ENCODE data around the gene MALRD1. TPM values are rescaled to one million over a fixed set of nuclear protein-coding genes. Genes with fewer than 3 reads are reported as not detected.

Gene MALRD1
- total RNA-seq, 4 donors from 2014 or later: 0.94 to 4.5 (median 2.3) TPM; not detected in 1

GRCh38 chr10:19041171-19041570, 7.4 kb upstream of the MALRD1 start:
- no peak overlapping the region for H3K27ac ChIP-seq
- intact Hi-C loops (cut with DNase I): no loop called here
- no peaks in the 10 kb centered on the region for H3K4me1 ChIP-seq
- H3K27me3 ChIP-seq: no peaks in the 10 kb centered on the region
- no peak for DNase-seq
- no peaks in the 10 kb centered on the region for H3K36me3 ChIP-seq
- WGBS, 2 donors: 58 to 73% methylated on average over 3 of the region's 3 CpGs
- no peak for TF ChIP-seq POLR2A (IDR thresholded peaks at IDR 0.05)
- TF ChIP-seq, protein P1, sequence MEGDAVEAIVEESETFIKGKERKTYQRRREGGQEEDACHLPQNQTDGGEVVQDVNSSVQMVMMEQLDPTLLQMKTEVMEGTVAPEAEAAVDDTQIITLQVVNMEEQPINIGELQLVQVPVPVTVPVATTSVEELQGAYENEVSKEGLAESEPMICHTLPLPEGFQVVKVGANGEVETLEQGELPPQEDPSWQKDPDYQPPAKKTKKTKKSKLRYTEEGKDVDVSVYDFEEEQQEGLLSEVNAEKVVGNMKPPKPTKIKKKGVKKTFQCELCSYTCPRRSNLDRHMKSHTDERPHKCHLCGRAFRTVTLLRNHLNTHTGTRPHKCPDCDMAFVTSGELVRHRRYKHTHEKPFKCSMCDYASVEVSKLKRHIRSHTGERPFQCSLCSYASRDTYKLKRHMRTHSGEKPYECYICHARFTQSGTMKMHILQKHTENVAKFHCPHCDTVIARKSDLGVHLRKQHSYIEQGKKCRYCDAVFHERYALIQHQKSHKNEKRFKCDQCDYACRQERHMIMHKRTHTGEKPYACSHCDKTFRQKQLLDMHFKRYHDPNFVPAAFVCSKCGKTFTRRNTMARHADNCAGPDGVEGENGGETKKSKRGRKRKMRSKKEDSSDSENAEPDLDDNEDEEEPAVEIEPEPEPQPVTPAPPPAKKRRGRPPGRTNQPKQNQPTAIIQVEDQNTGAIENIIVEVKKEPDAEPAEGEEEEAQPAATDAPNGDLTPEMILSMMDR (IDR thresholded peaks at IDR 0.05): no peak
- H3K9me3 ChIP-seq: no peaks in the 10 kb centered on the region
- H3K4me3 ChIP-seq (replicated peaks in 1 of 3): no peak overlapping the region

DNA sequence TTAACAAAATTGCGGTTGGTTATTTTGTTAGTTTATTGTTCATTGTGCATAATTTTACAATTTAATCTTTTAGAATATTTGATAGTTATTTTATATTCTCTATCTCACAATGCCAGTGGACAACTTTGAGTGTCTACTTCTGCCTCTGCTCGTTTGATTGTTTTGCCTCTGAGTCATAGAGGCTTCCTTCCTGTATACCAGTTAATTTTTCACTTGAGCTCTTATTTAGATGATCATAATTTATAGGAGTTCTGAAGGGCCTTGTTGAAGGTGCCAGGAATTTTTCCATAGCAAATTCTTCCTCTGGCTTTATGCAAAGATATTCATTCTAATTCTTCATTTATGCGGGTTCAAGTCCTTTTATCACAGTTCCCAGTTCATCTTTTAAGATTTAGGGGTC, 5.2 kb upstream of the MALRD1 start:
- H3K27me3 ChIP-seq: no peaks in the 10 kb centered on the region
- no peaks in the 10 kb centered on the region for H3K9me3 ChIP-seq
- no peak overlapping the region for H3K27ac ChIP-seq
- no peak for DNase-seq
- no peaks in the 10 kb centered on the region for H3K36me3 ChIP-seq
- H3K4me3 ChIP-seq (replicated peaks in 1 of 3): no peak overlapping the region
- WGBS, 2 donors: 67 to 69% methylated on average over 3 of the region's 3 CpGs
- intact Hi-C loops (cut with DNase I): no loop called here
- H3K4me1 ChIP-seq: no peaks in the 10 kb centered on the region
- TF ChIP-seq POLR2A (IDR thresholded peaks at IDR 0.05): no peak
- TF ChIP-seq, protein P1 (IDR thresholded peaks at IDR 0.05): no peak

GRCh38 chr10:19046679-19047078, 1.9 kb upstream of the MALRD1 start:
- no peak for DNase-seq
- Histone ChIP-seq H3K36me3 (no peaks in the 10 kb centered on the region), H3K9me3 (no peaks in the 10 kb centered on the region), H3K27me3 (no peaks in the 10 kb centered on the region), H3K4me3 (replicated peaks in 1 of 3) (no peak overlapping the region), H3K27ac (no peak overlapping the region), H3K4me1 (no peaks in the 10 kb centered on the region)
- intact Hi-C loops (cut with DNase I): no loop called here
- TF ChIP-seq, protein P1 (IDR thresholded peaks at IDR 0.05): no peak
- TF ChIP-seq POLR2A (IDR thresholded peaks at IDR 0.05): no peak
- 64 to 73% methylated on average over 1 of the region's 1 CpG for WGBS, 2 donors

DNA sequence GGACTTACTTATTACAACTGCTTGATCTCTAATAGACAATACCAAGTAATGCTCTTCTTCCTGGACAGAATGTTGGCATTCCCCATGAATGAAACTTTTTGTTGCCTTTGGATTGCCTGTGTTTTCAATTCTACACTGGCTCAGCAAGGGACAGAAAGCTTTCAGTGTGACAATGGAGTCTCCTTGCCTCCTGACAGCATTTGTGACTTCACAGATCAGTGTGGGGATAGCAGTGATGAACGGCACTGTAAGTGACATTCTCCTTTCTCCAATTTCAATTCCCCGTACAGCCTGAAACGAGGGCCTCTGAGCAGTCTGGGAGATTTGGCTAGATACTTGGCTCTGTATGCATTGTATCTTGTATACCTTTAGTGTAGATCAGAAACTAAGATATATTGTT, 290 bp downstream of the MALRD1 start:
- Histone ChIP-seq H3K27ac (no peak overlapping the region), H3K36me3 (no peaks in the 10 kb centered on the region), H3K4me1 (no peaks in the 10 kb centered on the region), H3K27me3 (no peaks in the 10 kb centered on the region), H3K9me3 (no peaks in the 10 kb centered on the region), H3K4me3 (replicated peaks in 1 of 3) (no peak overlapping the region)
- 27 to 31% methylated on average over 3 of the region's 3 CpGs for WGBS, 2 donors
- TF ChIP-seq, protein P1 (IDR thresholded peaks at IDR 0.05): no peak
- TF ChIP-seq POLR2A (IDR thresholded peaks at IDR 0.05): no peak
- intact Hi-C loops (cut with DNase I): no loop called here
- no peak for DNase-seq

GRCh38 chr10:19049567-19049966, 966 bp downstream of the MALRD1 start:
- Histone ChIP-seq H3K4me1 (no peaks in the 10 kb centered on the region), H3K27me3 (no peaks in the 10 kb centered on the region), H3K9me3 (no peaks in the 10 kb centered on the region), H3K4me3 (replicated peaks in 1 of 3) (no peak overlapping the region), H3K27ac (no peak overlapping the region), H3K36me3 (no peaks in the 10 kb centered on the region)
- intact Hi-C loops (cut with DNase I): no loop called here
- WGBS, 2 donors: 85 to 89% methylated on average over 2 of the region's 2 CpGs
- DNase-seq: no peak
- TF ChIP-seq, protein P1 (IDR thresholded peaks at IDR 0.05): no peak
- no peak for TF ChIP-seq POLR2A (IDR thresholded peaks at IDR 0.05)

Measured in thyroid gland (tissue), 4 donors.